ENCODE measurements around the gene SLC26A11.

The SLC26A11 gene

GRCh38 chr17:80214012-80214877, 6.0 kb upstream of the SLC26A11 start:
- TF ChIP-seq CTCF (IDR thresholded peaks at IDR 0.05), result no peak

- TF ChIP-seq CTCF (IDR thresholded peaks at IDR 0.05), result no peak
Observed at GRCh38 chr17:80214878-80215210, 5.4 kb upstream of the SLC26A11 start.

GRCh38 chr17:80216473-80217456, 3.5 kb upstream of the SLC26A11 start:
- no peak for TF ChIP-seq CTCF (IDR thresholded peaks at IDR 0.05)

- TF ChIP-seq CTCF (IDR thresholded peaks at IDR 0.05), result no peak
Observed at GRCh38 chr17:80217703-80218362, 2.4 kb upstream of the SLC26A11 start.

GRCh38 chr17:80218391-80218790, 1.8 kb upstream of the SLC26A11 start:
- no peak for TF ChIP-seq CTCF (IDR thresholded peaks at IDR 0.05)

- no peak for TF ChIP-seq CTCF (IDR thresholded peaks at IDR 0.05)
Observed at GRCh38 chr17:80219013-80219762, 1.0 kb upstream of the SLC26A11 start.

- no peak for TF ChIP-seq CTCF (IDR thresholded peaks at IDR 0.05)
Observed at GRCh38 chr17:80219763-80220053, 519 bp upstream of the SLC26A11 start.

All from LNCAP (cell line).